Islet of Langerhans (tissue), 1 donor: ENCODE results near the gene OR11A1.

Source experiments
- FAIRE-seq: peaks from one replicate; lab custom pipeline; 2011; peaks lifted over from hg19 to GRCh38; lab: Jason Lieb, UNC

Gene OR11A1

DNA sequence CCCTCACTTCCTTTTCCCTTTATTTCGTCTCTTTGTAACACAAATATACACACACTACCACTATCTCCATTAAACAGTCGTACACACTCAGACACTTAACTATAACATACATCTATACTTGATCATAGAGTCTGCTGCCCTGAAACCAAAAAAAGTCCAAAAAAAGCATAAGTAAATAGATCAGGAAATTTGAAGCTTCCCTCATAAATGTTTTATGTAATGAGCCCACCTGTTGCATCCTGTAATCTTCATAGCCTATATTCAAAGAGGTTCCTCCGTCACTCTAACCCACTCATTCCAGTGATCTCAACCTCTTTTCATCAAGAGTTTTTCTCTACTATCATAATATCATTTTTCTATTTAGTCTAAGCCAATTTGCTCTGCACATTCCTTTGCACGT, 68.3 kb downstream of the OR11A1 start:
- no peak for FAIRE-seq

DNA sequence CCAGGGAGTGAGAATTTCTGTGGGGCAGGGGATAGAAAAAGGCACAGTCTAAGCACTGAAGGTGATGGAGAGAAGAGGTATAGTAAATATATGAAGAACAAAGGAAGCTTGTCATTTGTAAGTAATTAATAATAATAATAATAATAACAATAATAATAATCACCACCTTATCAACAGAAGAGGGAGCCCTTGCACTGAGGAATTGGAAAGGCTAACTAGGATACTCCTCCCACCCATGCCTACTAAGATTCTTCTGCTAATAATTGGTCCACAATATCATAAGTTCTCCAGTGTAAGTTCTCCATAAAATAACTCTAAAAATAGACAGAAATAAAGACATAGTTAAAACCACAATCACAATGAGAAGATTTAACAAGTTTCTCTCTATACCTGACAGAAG, 80.9 kb downstream of the OR11A1 start:
- no peak for FAIRE-seq
